Activated B cell treated with CpG ODN at 0.5 μM for 24 hours (primary cell): ENCODE measurements around the gene TMEM255B. TPM values are rescaled to one million over a fixed set of nuclear protein-coding genes. Genes with fewer than 3 reads are reported as not detected.

Experiments
- ATAC-seq: fragments of 200-7000 bp; cut with Tn5 transposase; one replicate; pipeline ENCODE4 v1.10.0; 2021; ENCODE audit warnings: low read depth, mild to moderate bottlenecking, moderate library complexity
- CTCF ChIA-PET: fragments of 350-600 bp; sonication (Branson Sonifier 250); formaldehyde crosslinking; loops from one replicate; lab custom pipeline; 2021; ENCODE audit warnings: antibody characterized with exemption; lab: Charles Lee
- POLR2A ChIA-PET: fragments of 350-600 bp; sonication (Branson Sonifier 250); formaldehyde crosslinking; loops from one replicate; lab custom pipeline; 2021; ENCODE audit warnings: antibody characterized with exemption; lab: Charles Lee
- DNase-seq: peaks from one replicate; pipeline ENCODE4 v3.0.0; 2022
- H3K27ac Mint-ChIP-seq: one replicate; pipeline ENCODE4 v1.8.0; 2020; ENCODE audit warnings: mixed read lengths
- H3K27me3 Mint-ChIP-seq: one replicate; pipeline ENCODE4 v1.8.0; 2021; ENCODE audit warnings: mixed read lengths
- H3K36me3 Mint-ChIP-seq: one replicate; pipeline ENCODE4 v1.8.0; 2021; ENCODE audit warnings: low read depth, mixed read lengths
- H3K4me1 Mint-ChIP-seq: one replicate; pipeline ENCODE4 v1.8.0; 2021; ENCODE audit warnings: mixed read lengths
- H3K4me3 Mint-ChIP-seq: one replicate; pipeline ENCODE4 v1.8.0; 2020; ENCODE audit warnings: mild to moderate bottlenecking, mixed read lengths
- H3K9me3 Mint-ChIP-seq: one replicate; pipeline ENCODE4 v1.8.0; 2020; ENCODE audit warnings: mixed read lengths
- CTCF ChIP-seq: fragments of 200-600 bp; IDR thresholded peaks from one replicate; pipeline ENCODE4 v1.8.0; 2022; ENCODE audit warnings: antibody characterized with exemption, mild to moderate bottlenecking
- intact Hi-C: fragments of 100-400 bp; cut with micrococcal nuclease; formaldehyde crosslinking; loops from one replicate; pipeline ENCODE4 v1.15.1; 2024
- total RNA-seq: library from RNA; stranded (reverse); gene quantifications from 2 replicates; pipeline ENCODE4 v1.2.3, GENCODE V29; 2022

The TMEM255B gene
- total RNA-seq, 1 donor from 2014 or later, result 6.2 TPM

- no peak overlapping the region for H3K4me3 Mint-ChIP-seq
- CTCF ChIA-PET, result no interaction called here
- no peak for DNase-seq
- POLR2A ChIA-PET, result no interaction called here
- H3K27me3 Mint-ChIP-seq, result no peaks in the 10 kb centered on the region
- H3K4me1 Mint-ChIP-seq, result peaks cover 21% of the 10 kb centered on the region
- no peak for ATAC-seq
- intact Hi-C loops, result no loop called here
- no peak overlapping the region for H3K27ac Mint-ChIP-seq
- H3K9me3 Mint-ChIP-seq, result peaks cover 7% of the 10 kb centered on the region
- no peak for TF ChIP-seq CTCF
- H3K36me3 Mint-ChIP-seq, result peaks cover 14% of the 10 kb centered on the region
These were observed 53.4 kb downstream of the TMEM255B start for GRCh38 chr13:113812178-113813040.

DNA sequence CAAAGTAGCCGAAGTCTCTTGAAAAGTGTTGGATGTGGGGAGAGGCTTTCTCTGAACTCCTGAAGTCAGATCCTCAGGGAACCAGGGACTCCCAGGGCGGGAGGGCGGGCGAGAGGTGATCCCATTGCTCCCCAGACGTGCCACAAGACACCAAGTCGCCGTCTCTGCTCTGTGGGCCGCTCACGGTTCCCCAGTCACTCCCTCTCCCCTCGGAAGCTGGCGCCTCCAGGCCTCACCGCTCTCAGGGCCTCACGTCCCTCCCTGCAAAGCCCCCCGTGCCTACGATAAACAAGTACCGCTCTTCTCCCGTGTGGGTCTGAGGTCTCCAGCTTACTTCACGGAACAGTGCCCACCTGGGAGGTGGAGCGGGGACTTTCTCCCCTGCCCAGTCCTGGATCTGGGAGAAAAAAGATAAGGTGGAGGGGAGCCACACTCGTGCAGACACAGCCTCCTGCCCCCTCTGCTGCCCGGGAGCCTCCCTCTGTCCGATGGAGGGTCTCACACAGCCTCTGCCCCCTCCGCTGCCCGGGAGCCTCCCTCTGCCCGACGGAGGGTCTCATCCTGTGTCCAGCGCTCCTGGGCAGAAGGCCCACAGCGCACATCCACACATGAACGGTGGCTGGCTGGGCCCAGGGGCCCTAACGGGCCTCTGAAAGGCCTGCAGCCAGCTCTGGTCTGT lies 54.2 kb downstream of the TMEM255B start:
- TF ChIP-seq CTCF, result no peak
- Mint-ChIP-seq H3K27me3 (no peaks in the 10 kb centered on the region), H3K36me3 (peaks cover 18% of the 10 kb centered on the region), H3K4me3 (no peak overlapping the region), H3K9me3 (peaks cover 4% of the 10 kb centered on the region), H3K4me1 (peaks cover 24% of the 10 kb centered on the region), H3K27ac (no peak overlapping the region)
- ChIA-PET CTCF (no interaction called here), POLR2A (no interaction called here)
- no peak for DNase-seq
- no peak for ATAC-seq
- intact Hi-C loops, result no loop called here

GRCh38 chr13:113813749-113814434 lies 54.9 kb downstream of the TMEM255B start:
- Mint-ChIP-seq H3K4me1 (peaks cover 24% of the 10 kb centered on the region), H3K27me3 (no peaks in the 10 kb centered on the region), H3K36me3 (peaks cover 20% of the 10 kb centered on the region), H3K9me3 (peaks cover 2% of the 10 kb centered on the region), H3K4me3 (no peak overlapping the region), H3K27ac (no peak overlapping the region)
- no peak for TF ChIP-seq CTCF
- ChIA-PET CTCF (no interaction called here), POLR2A (interaction anchor here (0.6 kb wide), 1 partner anchor 413 kb away, joined by 6 read pairs; no protein-coding TSS in a partner anchor)
- DNase-seq (no peak), ATAC-seq (no peak)
- intact Hi-C loops, result loop anchor here (2.0 kb wide), 1 partner anchor 55 kb away; the partner anchor contains the start of gene TMEM255B

DNA sequence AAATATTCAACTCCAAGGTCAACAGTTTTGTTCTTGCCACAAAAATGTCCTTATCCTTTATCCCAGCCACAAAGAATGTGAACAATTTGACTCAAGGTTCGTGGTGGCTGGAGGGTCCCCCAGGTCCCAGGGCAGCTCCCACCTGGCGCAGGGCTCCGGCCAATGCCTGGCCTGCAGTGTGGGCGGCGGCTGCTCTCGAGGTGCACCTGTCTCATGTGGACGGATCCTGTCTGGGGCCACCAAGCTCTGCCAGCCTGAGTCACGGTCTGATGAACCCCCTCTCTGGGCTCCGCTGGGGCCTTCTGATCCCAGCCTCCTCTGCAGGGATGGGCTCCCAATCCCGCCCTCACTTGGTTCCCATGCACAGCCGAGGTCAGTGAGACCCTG lies 55.4 kb downstream of the TMEM255B start:
- peaks cover 24% of the 10 kb centered on the region for H3K4me1 Mint-ChIP-seq
- TF ChIP-seq CTCF, result no peak
- peaks cover 23% of the 10 kb centered on the region for H3K36me3 Mint-ChIP-seq
- peaks cover 2% of the 10 kb centered on the region for H3K9me3 Mint-ChIP-seq
- H3K4me3 Mint-ChIP-seq, result no peak overlapping the region
- ChIA-PET CTCF (no interaction called here), POLR2A (interaction anchor here (0.6 kb wide), 1 partner anchor 412 kb away, joined by 6 read pairs; no protein-coding TSS in a partner anchor)
- DNase-seq (no peak), ATAC-seq (no peak)
- intact Hi-C loops, result loop anchor here (2.0 kb wide), 1 partner anchor 56 kb away; the partner anchor contains the start of gene TMEM255B
- no peak overlapping the region for H3K27ac Mint-ChIP-seq
- H3K27me3 Mint-ChIP-seq, result no peaks in the 10 kb centered on the region
